ENCODE measurements around the gene ERFL.
"Not testable (repeated sequence)": the region's sequence is repeated elsewhere in the genome, so short reads cannot be mapped to it uniquely, and the experiment has no call there.

Gene ERFL

GRCh38 chr19:41917676-41918075, 10.6 kb downstream of the ERFL start:
- DNase-seq (ENCODE audit: low read depth in 2 of 2), result no peak
- TF ChIP-seq CTCF (IDR thresholded peaks at IDR 0.05; ENCODE audit: low read depth, low read length), result no peak
- no peak overlapping the region for H3K4me3 ChIP-seq (replicated peaks in 1 of 2; ENCODE audit: low read depth in 2 of 2, low read length in 2 of 2)

GRCh38 chr19:41915776-41916414, 12.4 kb downstream of the ERFL start:
- no peak overlapping the region for H3K4me3 ChIP-seq (replicated peaks in 1 of 2; ENCODE audit: low read depth in 2 of 2, low read length in 2 of 2)
- TF ChIP-seq CTCF (IDR thresholded peaks at IDR 0.05; ENCODE audit: low read depth, low read length), result no peak
- no peak for DNase-seq (ENCODE audit: low read depth in 2 of 2)

GRCh38 chr19:41915021-41915775, 13.1 kb downstream of the ERFL start:
- no peak for TF ChIP-seq CTCF (IDR thresholded peaks at IDR 0.05; ENCODE audit: low read depth, low read length)
- DNase-seq (ENCODE audit: low read depth in 2 of 2), result no peak
- H3K4me3 ChIP-seq (replicated peaks in 1 of 2; ENCODE audit: low read depth in 2 of 2, low read length in 2 of 2), result no peak overlapping the region

GRCh38 chr19:41914424-41914834, 13.8 kb downstream of the ERFL start:
- H3K4me3 ChIP-seq (replicated peaks in 1 of 2; ENCODE audit: low read depth in 2 of 2, low read length in 2 of 2); DNase-seq (ENCODE audit: low read depth in 2 of 2): not testable (repeated sequence)

GRCh38 chr19:41913538-41914423, 14.5 kb downstream of the ERFL start:
- no peak overlapping the region for H3K4me3 ChIP-seq (replicated peaks in 1 of 2; ENCODE audit: low read depth in 2 of 2, low read length in 2 of 2)
- TF ChIP-seq CTCF (IDR thresholded peaks at IDR 0.05; ENCODE audit: low read depth, low read length), result no peak
- no peak for DNase-seq (ENCODE audit: low read depth in 2 of 2)

- no peak for DNase-seq (ENCODE audit: low read depth in 2 of 2)
- TF ChIP-seq CTCF (IDR thresholded peaks at IDR 0.05; ENCODE audit: low read depth, low read length), result no peak
- H3K4me3 ChIP-seq (replicated peaks in 1 of 2; ENCODE audit: low read depth in 2 of 2, low read length in 2 of 2), result no peak overlapping the region
These were observed 15.2 kb downstream of the ERFL start for GRCh38 chr19:41912899-41913537.
